SH-SY5Y (cell line): ENCODE results near the gene XRCC6.

Experiments used
- GATA2 ChIP-seq: IDR thresholded peaks from 2 replicates; pipeline ENCODE4 v1.6.1; 2011; ENCODE audit warnings: mild to moderate bottlenecking, low read depth, low read length
- GATA3 ChIP-seq: IDR thresholded peaks from 2 replicates; pipeline ENCODE4 v1.6.1; 2011; ENCODE audit warnings: low read depth, mild to moderate bottlenecking, low read length, moderate library complexity

GRCh38 chr22:41584881-41585280 lies 36.2 kb upstream of the XRCC6 start:
- TF ChIP-seq GATA2 (no peak), GATA3 (no peak)
